Trophoblast cell (in vitro differentiated cells and primary cell): ENCODE results near the gene HNRNPA0.

Experiments used
- DNase-seq, 2 donors: peaks; one replicate each; pipeline ENCODE4 v3.0.0-alpha.2; 2016
- H2AFZ ChIP-seq: 2 replicates; pipeline ENCODE4 v1.6.1; 2013; ENCODE audit warnings: low read length, moderate library complexity, mild to moderate bottlenecking; ENCODE audit not compliant: insufficient read depth, poor library complexity
- H2AK5ac ChIP-seq: 2 replicates; pipeline ENCODE4 v1.6.1; 2013; ENCODE audit warnings: mild to moderate bottlenecking, low read length
- H2BK120ac ChIP-seq: 2 replicates; pipeline ENCODE4 v1.6.1; 2013; ENCODE audit warnings: low read length, mild to moderate bottlenecking, moderate library complexity; ENCODE audit not compliant: insufficient read depth, poor library complexity
- H2BK12ac ChIP-seq: 2 replicates; pipeline ENCODE4 v1.6.1; 2013; ENCODE audit warnings: mild to moderate bottlenecking, low read length, moderate library complexity
- H2BK5ac ChIP-seq: 2 replicates; pipeline ENCODE4 v1.6.1; 2013; ENCODE audit warnings: low read length, low read depth, moderate library complexity, mild to moderate bottlenecking; ENCODE audit not compliant: poor library complexity
- H3K14ac ChIP-seq: 2 replicates; pipeline ENCODE4 v1.6.1; 2013; ENCODE audit warnings: mild to moderate bottlenecking, low read length
- H3K18ac ChIP-seq: 2 replicates; pipeline ENCODE4 v1.6.1; 2013; ENCODE audit warnings: mild to moderate bottlenecking, low read length
- H3K23ac ChIP-seq: 2 replicates; pipeline ENCODE4 v1.6.1; 2013; ENCODE audit warnings: low read length
- H3K27ac ChIP-seq: 2 replicates; pipeline ENCODE4 v1.5.1; 2013; ENCODE audit warnings: low read depth, mild to moderate bottlenecking, inconsistent platforms, low read length, moderate library complexity
- H3K27me3 ChIP-seq: 2 replicates; pipeline ENCODE4 v1.6.1; 2013; ENCODE audit warnings: inconsistent platforms, mild to moderate bottlenecking, low read length, moderate library complexity; ENCODE audit not compliant: insufficient read depth
- H3K36me3 ChIP-seq, 2 experiments: 1 replicate in 1 of 2; 2 replicates in 1 of 2; pipeline ENCODE4 v1.6.1; 2013; ENCODE audit warnings: low read length in 2 of 2, mild to moderate bottlenecking in 2 of 2, moderate library complexity in 1 of 2; ENCODE audit not compliant: insufficient read depth in 2 of 2, control insufficient read depth in 1 of 2
- H3K4ac ChIP-seq: 2 replicates; pipeline ENCODE4 v1.6.1; 2013; ENCODE audit warnings: low read depth, mild to moderate bottlenecking, low read length, moderate library complexity
- H3K4me1 ChIP-seq, 2 experiments: 1 replicate in 1 of 2; 2 replicates in 1 of 2; pipeline ENCODE4 v1.6.1; 2013; ENCODE audit warnings: low read length in 2 of 2, mild to moderate bottlenecking in 2 of 2, moderate library complexity in 1 of 2; ENCODE audit not compliant: insufficient read depth in 2 of 2, control insufficient read depth in 1 of 2
- H3K4me2 ChIP-seq: 2 replicates; pipeline ENCODE4 v1.6.1; 2013; ENCODE audit warnings: inconsistent platforms, mild to moderate bottlenecking, low read length, moderate library complexity
- H3K4me3 ChIP-seq: 2 replicates; pipeline ENCODE4 v1.5.1; 2013; ENCODE audit warnings: mild to moderate bottlenecking, low read depth, low read length, inconsistent platforms
- H3K79me1 ChIP-seq: one replicate; pipeline ENCODE4 v1.6.1; 2013; ENCODE audit warnings: low read length
- H3K79me2 ChIP-seq: 2 replicates; pipeline ENCODE4 v1.6.1; 2013; ENCODE audit warnings: low read length, mild to moderate bottlenecking; ENCODE audit not compliant: control insufficient read depth, insufficient read depth, poor library complexity
- H3K9ac ChIP-seq: 2 replicates; pipeline ENCODE4 v1.6.1; 2013; ENCODE audit warnings: mild to moderate bottlenecking, low read length
- H3K9me3 ChIP-seq: 2 replicates; pipeline ENCODE4 v1.6.1; 2013; ENCODE audit warnings: low read depth, mild to moderate bottlenecking, control low read depth, inconsistent platforms, low read length; ENCODE audit not compliant: insufficient read depth
- H4K12ac ChIP-seq: 2 replicates; pipeline ENCODE4 v1.6.1; 2013; ENCODE audit warnings: low read depth, mild to moderate bottlenecking, low read length, moderate library complexity
- H4K8ac ChIP-seq: 2 replicates; pipeline ENCODE4 v1.6.1; 2013; ENCODE audit warnings: low read depth, mild to moderate bottlenecking, low read length, moderate library complexity
- H4K91ac ChIP-seq: one replicate; pipeline ENCODE4 v1.6.1; 2013; ENCODE audit warnings: low read depth, mild to moderate bottlenecking, low read length, moderate library complexity
- WGBS: extraction: QIAGEN DNeasy Blood & Tissue Kit; methylation state at CpG from one replicate; pipeline ENCODE4 v1.1.7; 2013; ENCODE audit warnings: missing lambda C conversion rate; ENCODE audit not compliant: insufficient read length, insufficient coverage; ENCODE audit errors: extremely low coverage; 5-methylcytosine and 5-hydroxymethylcytosine counted together

Gene HNRNPA0

GRCh38 chr5:137734962-137735554, 19.1 kb downstream of the HNRNPA0 start:
- no peak overlapping the region for H3K9ac ChIP-seq
- no peak for DNase-seq
- H3K4me2 ChIP-seq: peak overlapping the region; percentile 66
- H4K91ac ChIP-seq: no peak overlapping the region
- H3K27ac ChIP-seq: no peak overlapping the region
- no peak overlapping the region for H2BK120ac ChIP-seq
- no peaks in the 10 kb centered on the region for H3K9me3 ChIP-seq
- H3K14ac ChIP-seq: no peak overlapping the region
- H4K8ac ChIP-seq: peak overlapping the region; percentile 31
- no peak overlapping the region for H2AK5ac ChIP-seq
- peak overlapping the region; percentile 51 for H3K4me3 ChIP-seq
- no peaks in the 10 kb centered on the region for H3K79me2 ChIP-seq
- no peak overlapping the region for H3K23ac ChIP-seq
- H4K12ac ChIP-seq: no peak overlapping the region
- no peak overlapping the region for H2BK5ac ChIP-seq
- WGBS: no CpG with 5 or more reads among the region's 14 CpGs
- H3K36me3 ChIP-seq: no peaks in the 10 kb centered on the region
- H3K4ac ChIP-seq: no peak overlapping the region
- H2AFZ ChIP-seq: peak overlapping the region; percentile 19
- no peak overlapping the region for H3K18ac ChIP-seq
- no peaks in the 10 kb centered on the region for H3K27me3 ChIP-seq
- no peak overlapping the region for H2BK12ac ChIP-seq
- H3K4me1 ChIP-seq: peaks cover 2 to 8% of the 10 kb centered on the region in 2 experiments
- no peaks in the 10 kb centered on the region for H3K79me1 ChIP-seq

- Histone ChIP-seq H3K79me1 (no peaks in the 10 kb centered on the region), H2BK120ac (no peak overlapping the region), H3K27me3 (no peaks in the 10 kb centered on the region), H2BK5ac (no peak overlapping the region), H3K18ac (no peak overlapping the region), H2AK5ac (no peak overlapping the region), H4K12ac (no peak overlapping the region), H2AFZ (no peak overlapping the region), H3K23ac (no peak overlapping the region), H3K27ac (no peak overlapping the region), H3K9me3 (no peaks in the 10 kb centered on the region), H4K8ac (no peak overlapping the region), H4K91ac (no peak overlapping the region), H3K4me2 (no peak overlapping the region), H3K79me2 (no peaks in the 10 kb centered on the region), H3K36me3 (no peaks in the 10 kb centered on the region), H3K9ac (no peak overlapping the region), H2BK12ac (no peak overlapping the region), H3K4ac (no peak overlapping the region), H3K4me3 (no peak overlapping the region), H3K4me1 (peaks cover 2 to 8% of the 10 kb centered on the region in 2 experiments), H3K14ac (no peak overlapping the region)
- WGBS: no CpG with 5 or more reads among the region's 2 CpGs
- no peak for DNase-seq
These were observed 19.8 kb downstream of the HNRNPA0 start for GRCh38 chr5:137734331-137734730.

GRCh38 chr5:137733922-137734321, 20.2 kb downstream of the HNRNPA0 start:
- no peak for DNase-seq
- H3K79me1 ChIP-seq: no peaks in the 10 kb centered on the region
- no peaks in the 10 kb centered on the region for H3K27me3 ChIP-seq
- no peaks in the 10 kb centered on the region for H3K79me2 ChIP-seq
- no peak overlapping the region for H3K9ac ChIP-seq
- H3K14ac ChIP-seq: no peak overlapping the region
- no peaks in the 10 kb centered on the region for H3K9me3 ChIP-seq
- no peak overlapping the region for H2BK5ac ChIP-seq
- H4K8ac ChIP-seq: no peak overlapping the region
- H3K4me1 ChIP-seq: peaks cover 2 to 8% of the 10 kb centered on the region in 2 experiments
- H3K4me2 ChIP-seq: no peak overlapping the region
- H3K27ac ChIP-seq: no peak overlapping the region
- no peak overlapping the region for H3K4ac ChIP-seq
- H3K23ac ChIP-seq: no peak overlapping the region
- no peaks in the 10 kb centered on the region for H3K36me3 ChIP-seq
- WGBS: no CpG with 5 or more reads among the region's 3 CpGs
- H4K12ac ChIP-seq: no peak overlapping the region
- H4K91ac ChIP-seq: no peak overlapping the region
- no peak overlapping the region for H2AFZ ChIP-seq
- no peak overlapping the region for H2BK120ac ChIP-seq
- no peak overlapping the region for H3K18ac ChIP-seq
- no peak overlapping the region for H3K4me3 ChIP-seq
- no peak overlapping the region for H2AK5ac ChIP-seq
- no peak overlapping the region for H2BK12ac ChIP-seq

GRCh38 chr5:137733006-137733405, 21.2 kb downstream of the HNRNPA0 start:
- no peak overlapping the region for H4K8ac ChIP-seq
- no peak overlapping the region for H2AFZ ChIP-seq
- H3K79me2 ChIP-seq: no peaks in the 10 kb centered on the region
- H3K18ac ChIP-seq: no peak overlapping the region
- no peak overlapping the region for H3K14ac ChIP-seq
- peaks cover 2 to 8% of the 10 kb centered on the region in 2 experiments for H3K4me1 ChIP-seq
- no peak overlapping the region for H3K27ac ChIP-seq
- no peak for DNase-seq
- H3K9me3 ChIP-seq: no peaks in the 10 kb centered on the region
- no peaks in the 10 kb centered on the region for H3K79me1 ChIP-seq
- H2BK12ac ChIP-seq: no peak overlapping the region
- H3K27me3 ChIP-seq: no peaks in the 10 kb centered on the region
- no peak overlapping the region for H3K9ac ChIP-seq
- H2BK5ac ChIP-seq: no peak overlapping the region
- no peak overlapping the region for H3K4ac ChIP-seq
- no peak overlapping the region for H2AK5ac ChIP-seq
- H4K91ac ChIP-seq: no peak overlapping the region
- no peak overlapping the region for H3K4me2 ChIP-seq
- no peak overlapping the region for H4K12ac ChIP-seq
- H3K36me3 ChIP-seq: no peaks in the 10 kb centered on the region
- no peak overlapping the region for H3K4me3 ChIP-seq
- no peak overlapping the region for H2BK120ac ChIP-seq
- no CpG with 5 or more reads among the region's 3 CpGs for WGBS
- H3K23ac ChIP-seq: no peak overlapping the region
